ENCODE results near the gene ZEB1. TPM values are rescaled to one million over a fixed set of nuclear protein-coding genes. Genes with fewer than 3 reads are reported as not detected.

The ZEB1 gene
- total and polyA plus RNA-seq, 2 donors (not counting 1 experiment from before 2014, with no cell fraction given), result 73.7 to 221 TPM

GRCh38 chr10:31273789-31274188 lies 45.2 kb upstream of the ZEB1 start:
- Histone ChIP-seq H3K79me2 (ENCODE audit: control insufficient read depth, insufficient read depth, low read length) (no peaks in the 10 kb centered on the region), H3K4me3 (replicated peaks in 1 of 4; ENCODE audit: control extremely low read depth in 1 of 4, insufficient read depth in 1 of 4, low read depth in 3 of 4, low read length in 4 of 4) (no peak overlapping the region), H3K9me3 (ENCODE audit: control insufficient read depth, insufficient read depth, low read depth, low read length) (no peaks in the 10 kb centered on the region), H2AFZ (ENCODE audit: low read length) (no peak overlapping the region), H3K27ac (ENCODE audit: insufficient read depth, low read length) (no peak overlapping the region), H3K9ac (ENCODE audit: insufficient read depth, low read length) (no peak overlapping the region), H3K27me3 (ENCODE audit: control insufficient read depth, insufficient read depth, low read length) (no peaks in the 10 kb centered on the region), H3K36me3 (ENCODE audit: control insufficient read depth, insufficient read depth, low read length) (no peaks in the 10 kb centered on the region), H3K4me2 (ENCODE audit: extremely low read depth, insufficient read depth, low read length) (no peak overlapping the region), H3K4me1 (ENCODE audit: control insufficient read depth, extremely low read depth, insufficient read depth, low read length) (no peaks in the 10 kb centered on the region), H4K20me1 (ENCODE audit: control insufficient read depth, extremely low read depth, insufficient read depth, low read length) (no peaks in the 10 kb centered on the region)
- no peak for TF ChIP-seq EZH2 (IDR thresholded peaks at IDR 0.05; ENCODE audit: low read length, missing control alignments)
- TF ChIP-seq, protein P1, sequence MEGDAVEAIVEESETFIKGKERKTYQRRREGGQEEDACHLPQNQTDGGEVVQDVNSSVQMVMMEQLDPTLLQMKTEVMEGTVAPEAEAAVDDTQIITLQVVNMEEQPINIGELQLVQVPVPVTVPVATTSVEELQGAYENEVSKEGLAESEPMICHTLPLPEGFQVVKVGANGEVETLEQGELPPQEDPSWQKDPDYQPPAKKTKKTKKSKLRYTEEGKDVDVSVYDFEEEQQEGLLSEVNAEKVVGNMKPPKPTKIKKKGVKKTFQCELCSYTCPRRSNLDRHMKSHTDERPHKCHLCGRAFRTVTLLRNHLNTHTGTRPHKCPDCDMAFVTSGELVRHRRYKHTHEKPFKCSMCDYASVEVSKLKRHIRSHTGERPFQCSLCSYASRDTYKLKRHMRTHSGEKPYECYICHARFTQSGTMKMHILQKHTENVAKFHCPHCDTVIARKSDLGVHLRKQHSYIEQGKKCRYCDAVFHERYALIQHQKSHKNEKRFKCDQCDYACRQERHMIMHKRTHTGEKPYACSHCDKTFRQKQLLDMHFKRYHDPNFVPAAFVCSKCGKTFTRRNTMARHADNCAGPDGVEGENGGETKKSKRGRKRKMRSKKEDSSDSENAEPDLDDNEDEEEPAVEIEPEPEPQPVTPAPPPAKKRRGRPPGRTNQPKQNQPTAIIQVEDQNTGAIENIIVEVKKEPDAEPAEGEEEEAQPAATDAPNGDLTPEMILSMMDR (conservative IDR thresholded peaks at IDR 0.05 in 1 of 2, IDR thresholded peaks at IDR 0.05 in 1 of 2; ENCODE audit: low read depth in 1 of 2, low read length in 2 of 2), result no peak
- no peak for DNase-seq (ENCODE audit: low read depth in 2 of 2)

DNA sequence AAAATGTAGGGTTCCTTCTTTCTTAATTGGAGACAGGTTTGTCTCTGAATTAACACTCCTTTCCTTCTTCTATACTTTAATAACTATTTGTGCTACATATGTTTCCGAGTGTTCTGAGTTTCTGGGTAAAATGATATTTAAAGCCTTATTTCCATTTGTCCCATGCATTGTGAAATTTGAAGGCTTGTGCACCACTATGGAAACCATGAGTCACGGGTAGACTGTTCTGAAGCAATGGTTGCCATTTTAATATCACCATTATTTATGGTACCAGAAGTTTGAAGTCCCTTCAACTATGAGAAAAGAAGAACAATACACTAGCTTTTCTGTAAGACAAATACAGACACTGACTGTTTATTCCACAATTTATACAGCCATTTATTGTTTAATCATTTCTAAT lies 44.7 kb upstream of the ZEB1 start:
- Histone ChIP-seq H3K4me3 (replicated peaks in 1 of 4; ENCODE audit: control extremely low read depth in 1 of 4, insufficient read depth in 1 of 4, low read depth in 3 of 4, low read length in 4 of 4) (no peak overlapping the region), H2AFZ (ENCODE audit: low read length) (no peak overlapping the region), H3K4me2 (ENCODE audit: extremely low read depth, insufficient read depth, low read length) (no peak overlapping the region), H3K9me3 (ENCODE audit: control insufficient read depth, insufficient read depth, low read depth, low read length) (no peaks in the 10 kb centered on the region), H3K27ac (ENCODE audit: insufficient read depth, low read length) (no peak overlapping the region), H3K27me3 (ENCODE audit: control insufficient read depth, insufficient read depth, low read length) (no peaks in the 10 kb centered on the region), H3K79me2 (ENCODE audit: control insufficient read depth, insufficient read depth, low read length) (no peaks in the 10 kb centered on the region), H4K20me1 (ENCODE audit: control insufficient read depth, extremely low read depth, insufficient read depth, low read length) (no peaks in the 10 kb centered on the region), H3K4me1 (ENCODE audit: control insufficient read depth, extremely low read depth, insufficient read depth, low read length) (no peaks in the 10 kb centered on the region), H3K9ac (ENCODE audit: insufficient read depth, low read length) (no peak overlapping the region), H3K36me3 (ENCODE audit: control insufficient read depth, insufficient read depth, low read length) (no peaks in the 10 kb centered on the region)
- peak in 1 of 2 donors; percentile 24 for DNase-seq (ENCODE audit: low read depth in 2 of 2)
- TF ChIP-seq, protein P1 (conservative IDR thresholded peaks at IDR 0.05 in 1 of 2, IDR thresholded peaks at IDR 0.05 in 1 of 2; ENCODE audit: low read depth in 1 of 2, low read length in 2 of 2), result no peak
- no peak for TF ChIP-seq EZH2 (IDR thresholded peaks at IDR 0.05; ENCODE audit: low read length, missing control alignments)

GRCh38 chr10:31278279-31278941 lies 40.6 kb upstream of the ZEB1 start:
- no peaks in the 10 kb centered on the region for H3K4me1 ChIP-seq (ENCODE audit: control insufficient read depth, extremely low read depth, insufficient read depth, low read length)
- H3K4me3 ChIP-seq (replicated peaks in 1 of 4; ENCODE audit: control extremely low read depth in 1 of 4, insufficient read depth in 1 of 4, low read depth in 3 of 4, low read length in 4 of 4), result no peak overlapping the region
- TF ChIP-seq EZH2 (IDR thresholded peaks at IDR 0.05; ENCODE audit: low read length, missing control alignments), result no peak
- TF ChIP-seq, protein P1 (conservative IDR thresholded peaks at IDR 0.05 in 1 of 2, IDR thresholded peaks at IDR 0.05 in 1 of 2; ENCODE audit: low read depth in 1 of 2, low read length in 2 of 2), result no peak
- DNase-seq (ENCODE audit: low read depth in 2 of 2), result peak in 1 of 2 donors; percentile 20
- no peak overlapping the region for H2AFZ ChIP-seq (ENCODE audit: low read length)
- H3K9me3 ChIP-seq (ENCODE audit: control insufficient read depth, insufficient read depth, low read depth, low read length), result no peaks in the 10 kb centered on the region
- H3K9ac ChIP-seq (ENCODE audit: insufficient read depth, low read length), result no peak overlapping the region
- no peaks in the 10 kb centered on the region for H3K36me3 ChIP-seq (ENCODE audit: control insufficient read depth, insufficient read depth, low read length)
- no peaks in the 10 kb centered on the region for H4K20me1 ChIP-seq (ENCODE audit: control insufficient read depth, extremely low read depth, insufficient read depth, low read length)
- H3K4me2 ChIP-seq (ENCODE audit: extremely low read depth, insufficient read depth, low read length), result no peak overlapping the region
- H3K27ac ChIP-seq (ENCODE audit: insufficient read depth, low read length), result no peak overlapping the region
- H3K27me3 ChIP-seq (ENCODE audit: control insufficient read depth, insufficient read depth, low read length), result no peaks in the 10 kb centered on the region
- H3K79me2 ChIP-seq (ENCODE audit: control insufficient read depth, insufficient read depth, low read length), result no peaks in the 10 kb centered on the region

Measured in fibroblast of lung (primary cell).